ENCODE data around the gene EVA1C. TPM values are rescaled to one million over a fixed set of nuclear protein-coding genes. Genes with fewer than 3 reads are reported as not detected.

EVA1C gene
- total RNA-seq, 1 experiment from 2014 or later: not detected

DNA sequence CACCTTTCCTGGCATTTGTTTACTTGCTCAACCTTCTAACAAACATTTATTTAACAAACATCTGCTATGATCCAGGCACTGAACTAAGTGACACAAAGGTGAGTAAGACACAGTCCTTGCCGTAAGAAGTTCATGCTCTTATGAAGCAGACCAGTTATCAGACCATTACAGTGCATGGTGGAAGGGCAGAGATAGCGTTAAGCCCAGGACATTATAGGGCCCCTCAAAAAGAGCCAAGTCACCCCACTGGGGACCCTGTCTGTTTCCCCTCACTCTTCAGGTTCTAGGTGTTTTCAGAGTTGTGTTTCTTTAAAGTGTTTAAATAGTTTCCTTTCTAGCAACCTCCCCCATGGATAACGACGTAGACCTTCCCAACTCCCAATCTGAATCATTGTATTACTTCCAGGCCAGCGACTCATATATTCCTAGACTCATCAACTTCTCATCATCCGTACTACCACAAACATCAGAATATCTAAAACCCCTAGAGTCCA, 133.5 kb downstream of the EVA1C start:
- H3K4me2 ChIP-seq (ENCODE audit: low read depth, low read length, poor library complexity, severe bottlenecking): no peak overlapping the region
- no peak overlapping the region for H3K9ac ChIP-seq (ENCODE audit: low read length)
- DNase-seq: no peak

DNA sequence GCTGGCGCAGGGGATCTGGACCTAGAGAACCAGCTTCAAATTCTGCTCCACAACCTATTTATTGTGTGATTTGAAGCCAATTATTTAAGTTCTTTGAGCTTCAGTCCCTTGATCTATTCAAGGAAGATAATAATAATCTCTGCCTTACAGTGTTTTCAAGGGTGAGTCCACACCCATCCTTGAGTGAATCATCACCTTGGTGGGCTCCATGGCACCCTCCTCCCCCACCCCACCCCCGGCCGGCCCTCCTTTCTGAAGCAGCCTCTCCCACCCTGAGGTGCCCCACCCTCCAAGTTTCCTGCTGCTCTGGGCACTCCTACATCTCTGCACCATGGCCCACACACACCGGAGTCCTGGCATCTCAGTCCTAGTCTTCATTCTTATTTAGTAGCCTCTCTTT, 134.5 kb downstream of the EVA1C start:
- Histone ChIP-seq H3K9me3 (ENCODE audit: low read length) (no peaks in the 10 kb centered on the region), H3K4me1 (ENCODE audit: low read length) (no peaks in the 10 kb centered on the region), H3K36me3 (ENCODE audit: insufficient read depth, low read length) (no peaks in the 10 kb centered on the region), H3K79me2 (ENCODE audit: low read length) (no peaks in the 10 kb centered on the region), H2AFZ (ENCODE audit: low read length) (no peak overlapping the region), H3K9me2 (replicated peaks; ENCODE audit: insufficient read depth, low read length) (no peaks in the 10 kb centered on the region), H3K4me2 (ENCODE audit: low read depth, low read length, poor library complexity, severe bottlenecking) (no peak overlapping the region), H3K27ac (ENCODE audit: low read length) (no peak overlapping the region), H3K4me3 (ENCODE audit: low read length) (no peak overlapping the region), H3K27me3 (ENCODE audit: low read length) (no peaks in the 10 kb centered on the region), H4K20me1 (ENCODE audit: insufficient read depth, low read depth, low read length) (no peaks in the 10 kb centered on the region), H3K9ac (ENCODE audit: low read length) (no peak overlapping the region)
- no peak for DNase-seq

More for the DNA sequence above, 133.5 kb downstream of the EVA1C start:
- Histone ChIP-seq H3K9me3 (ENCODE audit: low read length) (no peaks in the 10 kb centered on the region), H3K9me2 (replicated peaks; ENCODE audit: insufficient read depth, low read length) (no peaks in the 10 kb centered on the region), H3K36me3 (ENCODE audit: insufficient read depth, low read length) (no peaks in the 10 kb centered on the region), H3K4me3 (ENCODE audit: low read length) (no peak overlapping the region), H3K79me2 (ENCODE audit: low read length) (no peaks in the 10 kb centered on the region), H2AFZ (ENCODE audit: low read length) (no peak overlapping the region), H4K20me1 (ENCODE audit: insufficient read depth, low read depth, low read length) (no peaks in the 10 kb centered on the region), H3K27me3 (ENCODE audit: low read length) (no peaks in the 10 kb centered on the region), H3K4me1 (ENCODE audit: low read length) (no peaks in the 10 kb centered on the region), H3K27ac (ENCODE audit: low read length) (no peak overlapping the region)

- Histone ChIP-seq H3K4me1 (ENCODE audit: low read length) (no peaks in the 10 kb centered on the region), H2AFZ (ENCODE audit: low read length) (no peak overlapping the region), H3K36me3 (ENCODE audit: insufficient read depth, low read length) (no peaks in the 10 kb centered on the region), H3K9me2 (replicated peaks; ENCODE audit: insufficient read depth, low read length) (no peaks in the 10 kb centered on the region), H3K4me2 (ENCODE audit: low read depth, low read length, poor library complexity, severe bottlenecking) (no peak overlapping the region), H4K20me1 (ENCODE audit: insufficient read depth, low read depth, low read length) (no peaks in the 10 kb centered on the region), H3K27ac (ENCODE audit: low read length) (no peak overlapping the region), H3K9me3 (ENCODE audit: low read length) (no peaks in the 10 kb centered on the region), H3K4me3 (ENCODE audit: low read length) (no peak overlapping the region), H3K9ac (ENCODE audit: low read length) (no peak overlapping the region), H3K79me2 (ENCODE audit: low read length) (no peaks in the 10 kb centered on the region), H3K27me3 (ENCODE audit: low read length) (no peaks in the 10 kb centered on the region)
- no peak for DNase-seq
Measured at GRCh38 chr21:32548978-32549377, 136.5 kb downstream of the EVA1C start.

DNA sequence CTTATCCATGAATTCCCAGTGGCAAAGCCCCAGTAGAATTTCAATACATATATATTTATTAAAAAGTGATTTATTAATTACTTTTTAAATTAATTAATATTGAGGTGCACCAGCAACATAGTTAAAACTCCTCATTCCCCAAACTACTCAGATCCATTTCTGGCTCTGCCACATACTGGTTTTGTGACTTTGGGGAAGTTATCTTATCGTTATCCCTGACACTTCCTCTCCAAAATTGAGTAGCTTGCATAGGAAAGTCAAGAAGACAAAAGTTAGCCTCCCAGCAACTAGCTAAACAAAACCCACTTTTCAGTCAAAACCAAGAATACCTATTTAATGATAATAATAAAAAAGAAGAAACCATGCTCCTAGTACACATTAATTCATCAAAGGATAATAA, 136.9 kb downstream of the EVA1C start:
- Histone ChIP-seq H3K9ac (ENCODE audit: low read length) (no peak overlapping the region), H4K20me1 (ENCODE audit: insufficient read depth, low read depth, low read length) (no peaks in the 10 kb centered on the region), H2AFZ (ENCODE audit: low read length) (no peak overlapping the region)

GRCh38 chr21:32549886-32550285, 137.4 kb downstream of the EVA1C start:
- H3K9me3 ChIP-seq (ENCODE audit: low read length): no peaks in the 10 kb centered on the region
- H4K20me1 ChIP-seq (ENCODE audit: insufficient read depth, low read depth, low read length): no peaks in the 10 kb centered on the region
- no peaks in the 10 kb centered on the region for H3K9me2 ChIP-seq (replicated peaks; ENCODE audit: insufficient read depth, low read length)
- no peak overlapping the region for H3K27ac ChIP-seq (ENCODE audit: low read length)
- no peaks in the 10 kb centered on the region for H3K4me1 ChIP-seq (ENCODE audit: low read length)
- no peaks in the 10 kb centered on the region for H3K79me2 ChIP-seq (ENCODE audit: low read length)
- no peak overlapping the region for H3K4me2 ChIP-seq (ENCODE audit: low read depth, low read length, poor library complexity, severe bottlenecking)
- H3K4me3 ChIP-seq (ENCODE audit: low read length): no peak overlapping the region
- H3K36me3 ChIP-seq (ENCODE audit: insufficient read depth, low read length): no peaks in the 10 kb centered on the region
- DNase-seq: no peak
- H3K9ac ChIP-seq (ENCODE audit: low read length): no peak overlapping the region
- no peak overlapping the region for H2AFZ ChIP-seq (ENCODE audit: low read length)
- H3K27me3 ChIP-seq (ENCODE audit: low read length): no peaks in the 10 kb centered on the region

More for the DNA sequence above, 136.9 kb downstream of the EVA1C start:
- H3K79me2 ChIP-seq (ENCODE audit: low read length): no peaks in the 10 kb centered on the region
- H3K4me1 ChIP-seq (ENCODE audit: low read length): no peaks in the 10 kb centered on the region
- H3K9me2 ChIP-seq (replicated peaks; ENCODE audit: insufficient read depth, low read length): no peaks in the 10 kb centered on the region
- H3K27ac ChIP-seq (ENCODE audit: low read length): no peak overlapping the region
- no peaks in the 10 kb centered on the region for H3K27me3 ChIP-seq (ENCODE audit: low read length)
- no peak overlapping the region for H3K4me2 ChIP-seq (ENCODE audit: low read depth, low read length, poor library complexity, severe bottlenecking)
- DNase-seq: no peak
- H3K4me3 ChIP-seq (ENCODE audit: low read length): no peak overlapping the region
- no peaks in the 10 kb centered on the region for H3K9me3 ChIP-seq (ENCODE audit: low read length)
- H3K36me3 ChIP-seq (ENCODE audit: insufficient read depth, low read length): no peaks in the 10 kb centered on the region

GRCh38 chr21:32554832-32555638, 142.5 kb downstream of the EVA1C start:
- Histone ChIP-seq H3K4me2 (ENCODE audit: low read depth, low read length, poor library complexity, severe bottlenecking) (no peak overlapping the region), H3K36me3 (ENCODE audit: insufficient read depth, low read length) (no peaks in the 10 kb centered on the region), H3K4me1 (ENCODE audit: low read length) (no peaks in the 10 kb centered on the region), H3K9ac (ENCODE audit: low read length) (no peak overlapping the region), H3K9me2 (replicated peaks; ENCODE audit: insufficient read depth, low read length) (no peaks in the 10 kb centered on the region), H3K4me3 (ENCODE audit: low read length) (no peak overlapping the region), H3K27ac (ENCODE audit: low read length) (no peak overlapping the region), H3K27me3 (ENCODE audit: low read length) (no peaks in the 10 kb centered on the region), H3K9me3 (ENCODE audit: low read length) (no peaks in the 10 kb centered on the region), H2AFZ (ENCODE audit: low read length) (no peak overlapping the region), H3K79me2 (ENCODE audit: low read length) (no peaks in the 10 kb centered on the region), H4K20me1 (ENCODE audit: insufficient read depth, low read depth, low read length) (no peaks in the 10 kb centered on the region)
- DNase-seq: no peak

GRCh38 chr21:32558106-32558505, 145.6 kb downstream of the EVA1C start:
- Histone ChIP-seq H3K27ac (ENCODE audit: low read length) (no peak overlapping the region), H4K20me1 (ENCODE audit: insufficient read depth, low read depth, low read length) (no peaks in the 10 kb centered on the region), H3K79me2 (ENCODE audit: low read length) (no peaks in the 10 kb centered on the region), H3K36me3 (ENCODE audit: insufficient read depth, low read length) (no peaks in the 10 kb centered on the region), H3K9me3 (ENCODE audit: low read length) (no peaks in the 10 kb centered on the region), H2AFZ (ENCODE audit: low read length) (no peak overlapping the region), H3K27me3 (ENCODE audit: low read length) (no peaks in the 10 kb centered on the region), H3K4me2 (ENCODE audit: low read depth, low read length, poor library complexity, severe bottlenecking) (no peak overlapping the region), H3K9me2 (replicated peaks; ENCODE audit: insufficient read depth, low read length) (no peaks in the 10 kb centered on the region), H3K4me3 (ENCODE audit: low read length) (no peak overlapping the region), H3K4me1 (ENCODE audit: low read length) (no peaks in the 10 kb centered on the region), H3K9ac (ENCODE audit: low read length) (no peak overlapping the region)
- DNase-seq: no peak

GRCh38 chr21:32559006-32559610, 146.6 kb downstream of the EVA1C start:
- no peaks in the 10 kb centered on the region for H3K9me2 ChIP-seq (replicated peaks; ENCODE audit: insufficient read depth, low read length)
- no peaks in the 10 kb centered on the region for H3K79me2 ChIP-seq (ENCODE audit: low read length)
- no peak overlapping the region for H2AFZ ChIP-seq (ENCODE audit: low read length)
- H3K4me1 ChIP-seq (ENCODE audit: low read length): no peaks in the 10 kb centered on the region
- no peaks in the 10 kb centered on the region for H4K20me1 ChIP-seq (ENCODE audit: insufficient read depth, low read depth, low read length)
- no peak overlapping the region for H3K9ac ChIP-seq (ENCODE audit: low read length)
- H3K9me3 ChIP-seq (ENCODE audit: low read length): no peaks in the 10 kb centered on the region
- no peak for DNase-seq
- no peaks in the 10 kb centered on the region for H3K36me3 ChIP-seq (ENCODE audit: insufficient read depth, low read length)
- H3K27me3 ChIP-seq (ENCODE audit: low read length): no peaks in the 10 kb centered on the region
- H3K27ac ChIP-seq (ENCODE audit: low read length): no peak overlapping the region
- H3K4me2 ChIP-seq (ENCODE audit: low read depth, low read length, poor library complexity, severe bottlenecking): no peak overlapping the region
- H3K4me3 ChIP-seq (ENCODE audit: low read length): no peak overlapping the region

All from Karpas-422 (cell line).